Activated T-helper 1 cell treated with anti-CD3 and anti-CD28 coated beads, Interleukin-2, amount 50 U/mL, for 16 hours (primary cell): ENCODE measurements around the gene F3.
A peak's percentile ranks its signal among the peaks of the same experiment; 100 is the strongest.
"Not testable (repeated sequence)": the region's sequence is repeated elsewhere in the genome, so short reads cannot be mapped to it uniquely, and the experiment has no call there.

Experiments used
- DNase-seq, 2 donors: peaks; one replicate each; pipeline ENCODE4 v3.0.0-alpha.2; 2020; ENCODE audit warnings: low read depth in 1 of 2, low spot score in 1 of 2

F3 gene

GRCh38 chr1:94541246-94542087 lies at the start of gene F3:
F3 (minus strand) TSS chr1:94541759; CDS start chr1:94541636, 123 bp downstream.
- DNase-seq, result peak in 1 of 2 donors; percentile 40

DNA sequence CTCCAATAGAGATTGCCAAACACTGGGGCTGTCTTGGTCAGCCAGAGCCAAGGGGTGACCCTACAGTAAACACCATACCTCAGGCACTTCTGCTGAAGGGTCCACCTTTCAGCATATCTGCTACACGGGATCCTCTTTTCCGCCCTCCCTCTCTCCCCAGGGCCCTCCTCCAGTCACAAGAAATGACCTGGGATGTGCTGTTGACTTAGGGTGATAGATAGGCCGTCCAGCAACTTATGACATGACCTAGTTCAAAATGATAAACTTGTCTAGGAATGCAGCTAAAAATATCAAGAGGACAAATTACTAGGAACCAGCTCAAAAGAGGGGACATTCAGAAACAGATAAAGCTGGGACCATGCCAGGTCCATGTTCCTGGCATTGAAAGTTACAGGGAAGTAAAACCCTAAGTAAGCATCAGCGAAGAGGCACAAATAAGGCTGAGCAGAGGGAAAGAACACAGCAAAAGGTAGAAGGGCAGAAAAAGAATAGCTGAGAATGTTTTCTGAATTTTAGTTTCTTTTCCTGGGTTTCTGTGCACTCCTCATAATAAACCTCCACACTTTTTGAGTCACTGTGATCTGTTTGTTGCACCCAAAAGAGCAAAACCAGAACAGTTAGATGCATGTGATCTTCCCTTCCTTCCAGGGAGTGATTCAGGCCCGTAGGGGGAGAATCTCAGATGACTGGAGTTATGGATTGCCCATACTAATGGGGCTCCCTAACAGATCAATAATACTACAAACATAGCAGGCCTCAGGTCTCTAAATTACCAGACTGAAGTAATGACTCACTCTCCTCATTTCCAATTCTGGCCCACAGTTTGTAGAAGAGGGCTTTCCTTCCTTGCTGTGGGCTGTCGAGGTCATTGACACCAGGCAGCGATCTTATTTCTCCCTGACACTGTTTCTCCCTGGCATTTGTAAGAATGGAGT lies 48.9 kb upstream of the F3 start:
- no peak for DNase-seq

DNA sequence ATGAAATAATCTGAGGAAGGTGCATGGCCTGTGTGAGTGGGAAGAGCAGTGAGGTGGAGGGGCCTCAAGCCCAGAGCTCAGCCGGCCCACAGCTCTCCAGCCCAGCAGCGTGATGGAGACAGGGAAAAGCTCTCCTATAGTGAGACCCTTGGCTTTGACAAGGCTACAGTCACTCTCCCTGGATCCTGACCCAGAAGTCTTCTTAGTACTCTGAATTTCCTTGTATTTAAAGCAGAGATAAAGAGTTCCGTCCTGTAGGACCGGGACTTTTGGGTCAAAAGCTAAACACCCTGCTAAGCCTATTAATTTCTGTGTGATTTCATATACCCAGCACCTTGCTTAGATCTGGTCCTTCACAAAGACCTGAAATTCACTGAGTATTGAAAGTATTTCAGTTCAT lies 48.2 kb upstream of the F3 start:
- DNase-seq, result no peak

DNA sequence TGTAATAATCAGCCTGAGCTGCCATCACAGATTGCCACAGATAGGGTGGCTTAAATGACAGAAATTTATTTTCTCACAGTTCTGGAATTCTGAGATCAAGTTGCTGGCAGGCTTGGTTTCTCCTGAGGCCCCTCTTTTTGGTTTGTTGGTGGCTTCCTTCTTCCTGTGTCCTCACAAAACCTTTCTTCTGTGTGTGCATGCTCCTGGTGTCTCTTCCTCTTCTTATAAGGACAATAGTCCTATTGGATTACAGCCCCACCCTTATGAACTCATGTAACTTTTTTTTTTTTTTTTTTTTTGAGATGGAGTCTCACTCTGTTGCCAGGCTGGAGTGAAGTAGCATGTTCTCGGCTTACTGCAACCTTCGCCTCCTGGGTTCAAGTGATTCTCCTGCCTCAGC lies 41.0 kb upstream of the F3 start:
- no peak for DNase-seq

DNA sequence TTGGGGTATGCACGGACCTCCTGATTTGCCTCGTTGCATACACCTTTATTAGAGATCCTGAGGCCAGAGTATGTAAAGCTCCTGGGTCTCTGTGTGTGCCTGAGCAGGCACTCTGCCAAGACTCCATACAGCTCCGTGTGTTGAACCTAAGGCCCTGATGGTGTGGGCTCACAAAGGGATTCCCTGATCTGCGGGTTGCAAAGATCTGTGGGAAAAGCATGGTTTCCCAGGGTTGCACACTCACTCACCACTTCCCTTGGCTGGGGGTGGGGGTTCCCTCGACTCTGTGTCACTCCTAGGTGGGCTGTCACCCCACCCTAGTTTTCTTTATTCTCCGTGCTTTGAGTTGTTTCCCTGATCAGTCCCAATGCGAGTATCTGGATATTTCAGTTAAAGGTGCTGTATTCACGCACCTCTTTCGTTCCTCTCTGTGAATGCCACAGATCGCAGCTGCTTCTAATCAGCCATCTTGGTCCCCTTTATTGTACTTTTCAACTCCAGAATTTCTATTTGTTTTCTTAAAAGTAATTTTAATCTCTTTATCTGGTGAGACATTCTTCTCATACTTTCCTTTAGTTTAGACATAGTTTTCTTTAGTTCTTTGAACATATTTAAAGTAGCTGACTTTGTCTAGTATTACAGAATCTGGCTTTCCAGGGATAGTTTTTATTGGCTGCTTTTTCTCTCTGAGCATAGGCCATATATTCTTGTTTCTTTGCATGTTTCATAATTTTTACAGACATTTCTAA lies 39.0 kb upstream of the F3 start:
- no peak for DNase-seq

DNA sequence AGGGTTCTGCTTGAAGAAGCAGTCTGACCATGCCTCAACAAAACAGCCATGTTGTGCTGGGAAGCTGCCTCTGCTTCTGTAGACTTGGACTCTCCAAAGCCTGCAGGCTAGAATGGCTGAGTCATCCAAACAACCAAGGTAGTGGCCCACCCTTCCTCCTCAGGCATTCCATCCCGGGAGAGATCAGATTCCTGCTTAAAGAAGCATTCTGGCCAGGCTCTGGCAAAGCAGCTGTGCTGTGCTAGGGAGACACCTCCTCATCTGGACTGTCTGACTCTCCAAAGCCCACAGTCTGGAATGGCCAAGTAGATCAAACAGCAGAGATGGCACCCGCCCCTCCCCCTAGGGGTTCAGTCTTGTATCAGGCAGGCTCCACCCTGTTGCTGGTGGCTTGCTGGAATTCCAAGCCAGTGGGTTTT lies 38.3 kb upstream of the F3 start:
- DNase-seq, result no peak

GRCh38 chr1:94578856-94579255 lies 37.3 kb upstream of the F3 start:
- no peak for DNase-seq

GRCh38 chr1:94573917-94574316 lies 32.4 kb upstream of the F3 start:
- DNase-seq, result not testable (repeated sequence)

GRCh38 chr1:94572780-94573179 lies 31.2 kb upstream of the F3 start:
- DNase-seq, result no peak

DNA sequence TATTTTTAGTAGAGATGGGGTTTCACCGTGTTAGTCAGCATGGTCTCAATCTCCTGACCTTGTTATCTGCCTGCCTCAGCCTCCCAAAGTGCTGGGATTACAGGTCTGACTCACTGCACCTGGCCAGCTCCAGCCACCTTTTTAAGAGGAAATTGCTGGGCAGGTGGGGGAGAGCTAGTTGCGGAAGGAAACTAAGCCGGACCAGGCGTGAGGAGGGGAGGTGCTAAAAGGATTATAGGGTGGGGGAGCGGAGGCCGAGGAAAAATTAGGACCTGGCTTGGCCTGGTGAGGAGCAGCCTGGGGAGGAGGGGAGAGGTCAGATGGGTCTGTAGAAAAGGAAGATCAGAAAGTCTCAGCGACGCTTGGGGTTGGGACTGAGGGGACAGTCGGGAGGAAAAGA lies 29.4 kb upstream of the F3 start:
- not testable (repeated sequence) for DNase-seq

GRCh38 chr1:94568806-94569205 lies 27.2 kb upstream of the F3 start:
- DNase-seq, result not testable (repeated sequence)

- not testable (repeated sequence) for DNase-seq
Observed at GRCh38 chr1:94567975-94568607, 26.5 kb upstream of the F3 start.

DNA sequence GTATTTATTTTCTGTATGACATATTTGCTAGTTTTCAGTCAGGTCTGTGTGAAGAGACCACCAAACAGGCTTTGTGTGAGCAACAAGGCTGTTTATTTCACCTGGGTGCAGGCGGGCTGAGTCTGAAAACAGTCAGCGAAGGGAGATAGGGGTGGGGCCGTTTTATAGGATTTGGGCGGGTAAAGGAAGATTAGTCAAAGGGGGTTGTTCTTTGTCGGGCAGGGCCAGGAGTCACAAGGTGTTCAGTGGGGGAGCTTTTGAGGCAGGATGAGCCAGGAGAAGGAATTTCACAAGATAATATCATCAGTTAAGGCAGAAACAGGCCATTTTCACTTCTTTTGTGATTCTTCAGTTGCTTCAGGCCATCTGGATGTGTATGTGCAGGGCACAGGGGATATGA lies 24.9 kb upstream of the F3 start:
- DNase-seq, result not testable (repeated sequence)

GRCh38 chr1:94565901-94566300 lies 24.3 kb upstream of the F3 start:
- DNase-seq, result no peak

DNA sequence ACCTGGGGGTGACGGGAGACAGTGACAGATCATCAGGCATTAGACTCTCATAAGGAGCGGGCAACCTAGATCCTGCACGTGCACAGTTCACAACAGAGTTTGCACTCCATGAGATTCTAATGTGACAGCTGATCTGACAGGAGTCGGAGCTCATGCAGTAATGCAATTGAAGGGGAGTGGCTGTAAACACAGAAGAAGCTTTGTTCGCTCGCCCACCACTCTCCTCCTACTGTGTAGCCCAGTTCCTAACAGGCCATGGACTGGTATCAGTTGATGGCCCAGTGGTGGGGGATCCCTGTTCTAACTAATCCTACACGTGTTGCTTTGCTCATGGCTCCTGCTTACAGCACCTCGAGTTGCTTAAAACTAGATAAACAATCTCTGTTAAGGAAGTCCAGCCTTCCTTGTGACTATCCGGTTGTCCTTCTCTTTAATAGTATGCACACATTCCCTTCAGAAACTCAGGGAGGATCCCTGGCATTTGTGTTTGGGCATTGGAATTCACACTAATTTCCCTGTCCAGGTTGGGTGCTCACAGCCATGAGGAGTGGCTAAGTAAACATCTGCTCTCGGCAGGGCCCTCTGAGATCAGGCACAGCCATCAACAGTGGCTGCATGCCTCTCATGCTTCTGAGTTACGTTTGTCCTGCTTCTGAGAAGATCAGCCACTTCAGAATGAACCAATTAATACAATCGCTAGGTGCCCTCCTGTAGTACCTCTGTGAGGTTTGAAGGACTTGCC lies 21.1 kb upstream of the F3 start:
- no peak for DNase-seq

DNA sequence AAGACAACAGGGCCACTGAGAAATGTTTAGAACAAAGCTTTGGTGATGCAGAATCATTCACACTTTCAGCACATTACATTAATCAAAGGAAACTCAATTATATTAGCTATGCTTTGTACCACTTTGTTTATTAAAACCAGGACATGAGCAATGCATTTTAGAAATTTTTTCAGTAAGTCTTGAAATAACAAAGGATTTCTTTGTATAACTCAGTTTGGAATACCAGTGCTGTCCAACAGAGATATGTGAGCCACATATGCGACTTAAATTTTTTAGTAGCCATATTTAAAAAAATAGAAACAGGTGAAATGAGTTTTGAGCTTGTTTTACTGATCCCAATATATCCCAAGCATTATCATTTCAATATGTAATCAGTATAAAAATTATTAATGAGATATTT lies 18.8 kb upstream of the F3 start:
- DNase-seq, result no peak

DNA sequence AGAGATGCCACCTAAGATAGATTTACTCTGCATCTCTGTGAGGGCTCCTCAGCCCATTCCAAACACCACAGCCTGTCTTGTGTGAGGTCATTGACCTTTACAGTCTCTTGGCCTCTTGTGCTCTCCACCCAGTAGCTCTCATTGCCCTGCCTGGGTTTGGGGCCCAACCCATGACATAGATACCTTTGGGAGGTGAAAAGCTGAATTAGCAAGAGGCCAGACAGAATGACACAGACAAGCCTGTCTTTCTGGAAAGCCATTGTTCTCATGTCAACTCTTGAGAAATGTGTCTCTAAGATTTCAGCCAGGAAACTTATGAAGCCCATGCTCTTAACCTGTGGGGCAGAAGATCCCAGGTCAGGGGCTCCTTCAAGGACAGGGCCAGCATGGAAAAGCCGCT lies 18.4 kb upstream of the F3 start:
- DNase-seq, result no peak

GRCh38 chr1:94555091-94555490 lies 13.5 kb upstream of the F3 start:
- DNase-seq, result no peak

GRCh38 chr1:94554580-94554979 lies 13.0 kb upstream of the F3 start:
- DNase-seq, result no peak

GRCh38 chr1:94553931-94554330 lies 12.4 kb upstream of the F3 start:
- no peak for DNase-seq
